B cell (primary cell): ENCODE data around the gene NACA. TPM values are rescaled to one million over a fixed set of nuclear protein-coding genes. Genes with fewer than 3 reads are reported as not detected.

Experiments
- ATAC-seq: fragments of 200-7000 bp; cut with Tn5 transposase; one replicate; pipeline ENCODE4 v1.10.0; 2021; ENCODE audit warnings: low read depth, mild to moderate bottlenecking, moderate number of reproducible peaks, moderate library complexity
- CTCF ChIA-PET: fragments of 350-600 bp; sonication (Branson Sonifier 250); formaldehyde crosslinking; loops from one replicate; lab custom pipeline; 2021; ENCODE audit warnings: antibody characterized with exemption, inconsistent platforms; lab: Charles Lee
- POLR2A ChIA-PET: fragments of 350-600 bp; sonication (Branson Sonifier 250); formaldehyde crosslinking; loops from one replicate; lab custom pipeline; 2021; ENCODE audit warnings: antibody characterized with exemption; lab: Charles Lee
- DNase-seq: peaks from one replicate; pipeline ENCODE4 v3.0.0; 2013
- H2AFZ ChIP-seq: 2 replicates; pipeline ENCODE4 v1.6.1; 2012; ENCODE audit warnings: mild to moderate bottlenecking, low read depth, low read length; ENCODE audit not compliant: insufficient read depth, poor library complexity, severe bottlenecking
- H3K27ac ChIP-seq, 2 donors: 1 replicate in 1 of 2; 2 replicates in 1 of 2; pipeline ENCODE4 v1.5.1; 2012 to 2013; ENCODE audit warnings: low read length in 2 of 2, mild to moderate bottlenecking in 2 of 2, moderate library complexity in 1 of 2
- H3K27me3 ChIP-seq, 4 experiments: fragments of 200-600 bp in 1 of 4; sonication (generic) in 1 of 4; replicated peaks in 1 of 4; 1 replicate in 2 of 4; 2 replicates in 2 of 4; pipeline versions ENCODE4 v1.6.1 to v1.7.0; 2013 to 2016; ENCODE audit warnings: low read length in 3 of 4, mild to moderate bottlenecking in 2 of 4, mixed read lengths in 1 of 4, moderate library complexity in 1 of 4; ENCODE audit not compliant: insufficient read depth in 4 of 4, control insufficient read depth in 3 of 4; ENCODE audit errors: control extremely low read depth in 1 of 4
- H3K36me3 ChIP-seq, 2 experiments: replicated peaks in 1 of 2; 1 replicate in 1 of 2; 2 replicates in 1 of 2; pipeline versions ENCODE4 v1.6.1 to v1.7.1; 2013; ENCODE audit warnings: low read length in 1 of 2; ENCODE audit not compliant: insufficient read depth in 2 of 2, control insufficient read depth in 1 of 2; ENCODE audit errors: control extremely low read depth in 1 of 2, extremely low read depth in 1 of 2
- H3K4me1 ChIP-seq, 2 donors: fragments of 200-600 bp in 1 of 2; sonication (generic) in 1 of 2; 1 replicate in 1 of 2; 2 replicates in 1 of 2; pipeline versions ENCODE4 v1.5.1 to v1.6.1; 2013 to 2017; ENCODE audit warnings: low read length in 2 of 2; ENCODE audit not compliant: control insufficient read depth in 2 of 2, insufficient read depth in 2 of 2
- H3K4me2 ChIP-seq: replicated peaks from 2 replicates; pipeline ENCODE3; 2012; ENCODE audit warnings: mild to moderate bottlenecking, low read depth, low read length; ENCODE audit not compliant: poor library complexity, severe bottlenecking
- H3K4me3 ChIP-seq, 5 experiments: fragments of 200-600 bp in 1 of 5; sonication (generic) in 1 of 5; 1 replicate in 3 of 5; 2 replicates in 2 of 5; pipeline versions ENCODE4 v1.5.1 to v1.7.0; 2011 to 2016; ENCODE audit warnings: low read length in 4 of 5, mild to moderate bottlenecking in 4 of 5, low read depth in 2 of 5, control low read depth in 1 of 5, moderate library complexity in 1 of 5; ENCODE audit not compliant: insufficient read depth in 1 of 5; ENCODE audit errors: control extremely low read depth in 1 of 5, extremely low read depth in 1 of 5
- H3K79me2 ChIP-seq: fragments of 200-600 bp; sonication (generic); one replicate; pipeline ENCODE4 v1.6.0; 2016; ENCODE audit warnings: low read length; ENCODE audit not compliant: control insufficient read depth, insufficient read depth
- H3K9ac ChIP-seq: fragments of 200-600 bp; sonication (generic); 2 replicates; pipeline ENCODE4 v1.6.1; 2017; ENCODE audit warnings: mild to moderate bottlenecking, low read length, moderate library complexity
- H3K9me3 ChIP-seq, 3 donors: one replicate each; pipeline versions ENCODE4 v1.6.1 to v1.7.1; 2013; ENCODE audit warnings: low read length in 2 of 3; ENCODE audit not compliant: control insufficient read depth in 2 of 3, insufficient read depth in 1 of 3; ENCODE audit errors: control extremely low read depth in 1 of 3
- H4K20me1 ChIP-seq: 2 replicates; pipeline ENCODE4 v1.6.0; 2012; ENCODE audit warnings: mild to moderate bottlenecking, low read length; ENCODE audit not compliant: insufficient read depth, control insufficient read depth, poor library complexity, severe bottlenecking
- H3K27ac Mint-ChIP-seq: one replicate; pipeline ENCODE4 v1.8.0; 2021; ENCODE audit warnings: mixed read lengths
- H3K27me3 Mint-ChIP-seq: one replicate; pipeline ENCODE4 v1.8.0; 2021; ENCODE audit warnings: mixed read lengths
- H3K4me1 Mint-ChIP-seq: one replicate; pipeline ENCODE4 v1.8.0; 2021; ENCODE audit warnings: mixed read lengths
- H3K4me3 Mint-ChIP-seq: one replicate; pipeline ENCODE4 v1.8.0; 2021; ENCODE audit warnings: mixed read lengths
- H3K9me3 Mint-ChIP-seq: one replicate; pipeline ENCODE4 v1.8.0; 2022; ENCODE audit warnings: mixed read lengths; ENCODE audit not compliant: insufficient read depth
- CTCF ChIP-seq: fragments of 200-600 bp; IDR thresholded peaks from one replicate; pipeline ENCODE4 v1.8.0; 2022; ENCODE audit warnings: antibody characterized with exemption, mild to moderate bottlenecking
- EZH2 ChIP-seq: IDR thresholded peaks from 2 replicates; pipeline ENCODE4 v1.6.1; 2012; ENCODE audit warnings: borderline replicate concordance, low read depth, mild to moderate bottlenecking, moderate library complexity, low read length; ENCODE audit not compliant: insufficient read depth, poor library complexity, severe bottlenecking
- WGBS: methylation state at CpG from one replicate; pipeline ENCODE4 v1.1.5; 2013; ENCODE audit warnings: missing lambda C conversion rate; ENCODE audit not compliant: insufficient coverage; 5-methylcytosine and 5-hydroxymethylcytosine counted together
- intact Hi-C: fragments of 100-400 bp; cut with micrococcal nuclease; formaldehyde crosslinking; loops from one replicate; pipeline ENCODE4 v1.10.0; 2022
- polyA plus RNA-seq: library from polyadenylated mRNA; depleted of rRNA; stranded (reverse); fragments of >200 nt; gene quantifications from 2 replicates; pipeline ENCODE4 v1.2.3, GENCODE V29; 2012
- total RNA-seq, 2 donors: library from RNA; stranded (reverse); fragments of 120-200 nt in 1 of 2; gene quantifications; 1 replicate in 1 of 2; 2 replicates in 1 of 2; pipeline versions ENCODE4 v1.2.3 to v1.2.4, GENCODE V29; 2013 to 2022

NACA gene
- total and polyA plus RNA-seq, 2 donors (not counting 1 experiment from before 2014, with no cell fraction given): 1,076 to 1,127 TPM

GRCh38 chr12:56725723-56726102 lies 614 bp upstream of the NACA start:
- H3K4me3 ChIP-seq: peak overlapping the region; percentile 76 to 99 (median 90)
- H3K9me3 Mint-ChIP-seq: no peaks in the 10 kb centered on the region
- POLR2A ChIA-PET: interaction anchor here (0.7 to 2.1 kb wide), 14 partner anchors 9 to 679 kb away, joined by 3 to 25 read pairs (median 5); partner anchors contain the start of genes PTGES3 and STAT6

More at GRCh38 chr12:56725723-56726102, 614 bp upstream of the NACA start:
- peak overlapping the region; percentile 83 for H3K9ac ChIP-seq
- H3K79me2 ChIP-seq: peaks cover 52% of the 10 kb centered on the region
- peak overlapping the region; percentile 76 for H3K4me2 ChIP-seq
- DNase-seq (no peak), ATAC-seq (no peak)
- CTCF ChIA-PET: interaction anchor here (0.7 to 2.2 kb wide), 7 partner anchors 11 to 386 kb away, joined by 3 to 8 read pairs (median 3); partner anchors contain the start of gene STAT6
- peak overlapping the region; percentile 95 for H3K4me3 Mint-ChIP-seq
- peak overlapping the region; percentile 81 to 92 for H3K27ac ChIP-seq
- H3K27ac Mint-ChIP-seq: peak overlapping the region; percentile 95
- H4K20me1 ChIP-seq: peaks cover 28% of the 10 kb centered on the region
- H3K4me1 Mint-ChIP-seq: peaks cover 53% of the 10 kb centered on the region
- no peaks in the 10 kb centered on the region for H3K9me3 ChIP-seq
- TF ChIP-seq CTCF (no peak), EZH2 (no peak)
- peak overlapping the region; percentile 83 for H2AFZ ChIP-seq
- no peaks in the 10 kb centered on the region for H3K27me3 Mint-ChIP-seq
- intact Hi-C loops: loop anchor here (1.0 to 2.0 kb wide), 4 partner anchors 26 to 89 kb away; partner anchors contain the start of gene PTGES3
- H3K36me3 ChIP-seq: peaks cover 0 to 26% of the 10 kb centered on the region in 2 experiments
- WGBS: 100% methylated on average over 2 of the region's 7 CpGs
- no peaks in the 10 kb centered on the region for H3K27me3 ChIP-seq
- peaks cover 41 to 44% of the 10 kb centered on the region in 2 donors for H3K4me1 ChIP-seq
